ENCODE measurements around the gene CD55. TPM values are rescaled to one million over a fixed set of nuclear protein-coding genes. Genes with fewer than 3 reads are reported as not detected.

The CD55 gene
- total RNA-seq, 1 experiment from 2014 or later = 0.71 TPM

- POLR2A ChIA-PET (ENCODE audit: low non-redundant PET) = no interaction called here
Measured at GRCh38 chr1:207277241-207277640, 44.2 kb upstream of the CD55 start.

GRCh38 chr1:207279652-207280051 lies 41.8 kb upstream of the CD55 start:
- DNase-seq (ENCODE audit: low spot score) = no peak
- Histone ChIP-seq H3K4me1 (ENCODE audit: insufficient read depth, low read length, poor library complexity, severe bottlenecking) (no peaks in the 10 kb centered on the region), H3K27ac (ENCODE audit: low read depth, low read length, poor library complexity, severe bottlenecking) (no peak overlapping the region), H3K27me3 (replicated peaks; ENCODE audit: insufficient read depth, low read depth, low read length, poor library complexity) (no peaks in the 10 kb centered on the region), H3K4me3 (ENCODE audit: low read depth, low read length, poor library complexity, severe bottlenecking) (no peak overlapping the region), H3K9me3 (ENCODE audit: low read depth, low read length, poor library complexity, severe bottlenecking) (no peaks in the 10 kb centered on the region), H3K36me3 (ENCODE audit: insufficient read depth, low read length, poor library complexity, severe bottlenecking) (no peaks in the 10 kb centered on the region)
- TF ChIP-seq CTCF (conservative IDR thresholded peaks at IDR 0.05; ENCODE audit: low read depth, low read length) (no peak), EZH2 (IDR thresholded peaks at IDR 0.05; ENCODE audit: borderline replicate concordance, low read depth, low read length, poor library complexity, severe bottlenecking) (no peak)
- ChIA-PET CTCF (no interaction called here), POLR2A (ENCODE audit: low non-redundant PET) (no interaction called here)
- BruUV-seq (replicated peaks) = no TSS peak
- intact Hi-C loops (cut with micrococcal nuclease; ENCODE audit: unreplicated experiment) = no loop called here

More at GRCh38 chr1:207277241-207277640, 44.2 kb upstream of the CD55 start:
- Histone ChIP-seq H3K4me1 (ENCODE audit: insufficient read depth, low read length, poor library complexity, severe bottlenecking) (no peaks in the 10 kb centered on the region), H3K36me3 (ENCODE audit: insufficient read depth, low read length, poor library complexity, severe bottlenecking) (no peaks in the 10 kb centered on the region), H3K27ac (ENCODE audit: low read depth, low read length, poor library complexity, severe bottlenecking) (no peak overlapping the region), H3K27me3 (replicated peaks; ENCODE audit: insufficient read depth, low read depth, low read length, poor library complexity) (no peaks in the 10 kb centered on the region), H3K9me3 (ENCODE audit: low read depth, low read length, poor library complexity, severe bottlenecking) (no peaks in the 10 kb centered on the region), H3K4me3 (ENCODE audit: low read depth, low read length, poor library complexity, severe bottlenecking) (no peak overlapping the region)
- CTCF ChIA-PET = no interaction called here
- no TSS peak for BruUV-seq (replicated peaks)
- intact Hi-C loops (cut with micrococcal nuclease; ENCODE audit: unreplicated experiment) = no loop called here
- TF ChIP-seq EZH2 (IDR thresholded peaks at IDR 0.05; ENCODE audit: borderline replicate concordance, low read depth, low read length, poor library complexity, severe bottlenecking) = no peak
- TF ChIP-seq CTCF (conservative IDR thresholded peaks at IDR 0.05; ENCODE audit: low read depth, low read length) = no peak
- no peak for DNase-seq (ENCODE audit: low spot score)

GRCh38 chr1:207280706-207281105 lies 40.8 kb upstream of the CD55 start:
- Histone ChIP-seq H3K27ac (ENCODE audit: low read depth, low read length, poor library complexity, severe bottlenecking) (no peak overlapping the region), H3K4me3 (ENCODE audit: low read depth, low read length, poor library complexity, severe bottlenecking) (no peak overlapping the region), H3K27me3 (replicated peaks; ENCODE audit: insufficient read depth, low read depth, low read length, poor library complexity) (peaks cover under 1% of the 10 kb centered on the region), H3K4me1 (ENCODE audit: insufficient read depth, low read length, poor library complexity, severe bottlenecking) (no peaks in the 10 kb centered on the region), H3K9me3 (ENCODE audit: low read depth, low read length, poor library complexity, severe bottlenecking) (no peaks in the 10 kb centered on the region), H3K36me3 (ENCODE audit: insufficient read depth, low read length, poor library complexity, severe bottlenecking) (no peaks in the 10 kb centered on the region)
- TF ChIP-seq CTCF (conservative IDR thresholded peaks at IDR 0.05; ENCODE audit: low read depth, low read length) (no peak), EZH2 (IDR thresholded peaks at IDR 0.05; ENCODE audit: borderline replicate concordance, low read depth, low read length, poor library complexity, severe bottlenecking) (no peak)
- POLR2A ChIA-PET (ENCODE audit: low non-redundant PET) = no interaction called here
- BruUV-seq (replicated peaks) = no TSS peak
- CTCF ChIA-PET = no interaction called here
- intact Hi-C loops (cut with micrococcal nuclease; ENCODE audit: unreplicated experiment) = no loop called here
- no peak for DNase-seq (ENCODE audit: low spot score)
